Posterior vena cava (tissue), 2 donors: Measurements from ENCODE around the gene KIT. TPM values are rescaled to one million over a fixed set of nuclear protein-coding genes. Genes with fewer than 3 reads are reported as not detected.

Experiments used
- DNase-seq: peaks from one replicate; pipeline ENCODE4 v3.0.0-alpha.2; 2020; ENCODE audit warnings: low spot score
- intact Hi-C, 2 donors: fragments of 100-400 bp; cut with DNase I; formaldehyde crosslinking; loops; one replicate each; pipeline versions ENCODE4 v1.14.1 to v1.14.2; 2022 to 2023
- total RNA-seq, 2 donors: library from RNA; stranded (reverse); fragmentation: NEBNext Ultra II Directional; extraction: Animal tissue kit (Norgen Biotek cat#: 25700); gene quantifications; one replicate each; pipeline ENCODE4 v1.2.1, GENCODE V29; 2021
- donor health status: DM: yes; HTN: yes; CAD: no.
- donor health status: DM: yes; HTN: yes; CAD: no.

The KIT gene
- total RNA-seq, 2 donors from 2014 or later, result 9.5 to 13.1 TPM

DNA sequence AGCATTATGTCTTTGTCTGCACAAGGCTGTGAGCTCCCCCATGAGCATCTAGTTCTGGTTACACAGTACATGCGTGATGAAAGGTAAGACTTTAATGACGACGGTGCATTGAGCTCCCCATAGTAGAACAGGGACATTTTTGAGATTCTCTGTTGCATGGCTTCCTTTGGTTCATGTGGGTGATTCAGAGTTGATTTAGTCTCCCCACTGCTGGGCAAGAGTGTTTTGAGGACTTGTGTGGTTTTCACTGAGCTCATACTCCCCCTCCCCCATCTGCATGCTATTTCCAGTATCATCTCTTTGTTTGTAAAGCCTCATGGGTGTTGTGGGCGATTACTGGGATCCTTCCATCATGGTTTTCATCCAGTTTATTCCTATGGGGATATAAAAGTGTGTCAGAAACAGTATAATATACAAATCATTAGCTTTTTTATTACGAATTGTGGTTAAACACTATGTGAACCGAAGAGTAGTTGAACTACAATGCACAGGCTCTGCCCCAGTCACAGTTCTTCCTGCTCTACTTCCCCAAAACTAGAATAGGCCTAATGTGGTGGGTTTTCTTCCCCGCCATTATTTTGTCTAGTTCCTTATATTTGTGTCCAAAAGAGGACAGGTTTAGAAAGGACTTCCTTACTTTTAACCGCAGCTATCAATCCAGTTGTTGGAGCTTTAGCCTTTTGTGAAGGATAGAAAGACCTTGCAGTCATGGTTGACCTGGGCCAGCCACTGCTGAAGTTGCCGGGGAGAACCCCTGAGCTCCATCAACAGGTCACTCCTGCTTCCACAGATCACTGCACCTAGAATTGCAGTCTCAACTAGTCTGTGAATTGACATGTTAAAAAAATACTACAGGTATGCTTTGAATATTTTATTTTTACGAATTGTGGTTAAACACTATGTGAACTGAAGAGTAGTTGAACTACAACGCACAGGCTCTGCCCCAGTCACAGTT, 30.4 kb downstream of the KIT start:
- DNase-seq, result no peak
- intact Hi-C loops, result no loop called here

DNA sequence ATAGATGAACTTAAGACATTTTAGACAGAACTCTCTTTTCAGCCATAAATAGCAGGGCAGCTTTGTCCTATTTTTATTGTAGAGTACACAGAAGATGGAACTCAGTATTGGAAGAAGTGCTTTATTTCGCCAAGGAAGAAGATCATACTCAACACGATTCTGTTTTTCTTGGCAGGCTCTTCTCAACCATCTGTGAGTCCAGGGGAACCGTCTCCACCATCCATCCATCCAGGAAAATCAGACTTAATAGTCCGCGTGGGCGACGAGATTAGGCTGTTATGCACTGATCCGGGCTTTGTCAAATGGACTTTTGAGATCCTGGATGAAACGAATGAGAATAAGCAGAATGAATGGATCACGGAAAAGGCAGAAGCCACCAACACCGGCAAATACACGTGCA, 37.6 kb downstream of the KIT start:
- DNase-seq, result no peak
- intact Hi-C loops, result no loop called here

DNA sequence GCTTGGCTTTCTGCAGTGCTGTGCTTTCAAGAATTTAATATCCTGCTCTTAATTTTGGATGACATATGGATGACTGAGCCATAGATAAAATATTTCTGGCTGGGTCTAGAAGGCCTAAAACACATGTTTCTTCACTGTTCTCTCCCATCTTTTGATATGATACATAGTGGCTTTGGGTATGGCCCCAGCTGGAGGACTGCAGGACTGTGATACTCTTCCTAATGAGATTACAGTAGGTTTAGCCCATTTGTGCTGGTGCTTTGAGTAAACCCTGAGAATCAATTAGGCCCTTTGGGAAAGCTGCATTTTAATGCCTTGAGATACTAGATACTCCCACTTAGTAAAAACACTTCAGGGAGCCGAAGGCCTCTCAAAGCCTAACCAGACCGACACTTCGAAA, 38.0 kb downstream of the KIT start:
- intact Hi-C loops, result no loop called here
- DNase-seq, result no peak

DNA sequence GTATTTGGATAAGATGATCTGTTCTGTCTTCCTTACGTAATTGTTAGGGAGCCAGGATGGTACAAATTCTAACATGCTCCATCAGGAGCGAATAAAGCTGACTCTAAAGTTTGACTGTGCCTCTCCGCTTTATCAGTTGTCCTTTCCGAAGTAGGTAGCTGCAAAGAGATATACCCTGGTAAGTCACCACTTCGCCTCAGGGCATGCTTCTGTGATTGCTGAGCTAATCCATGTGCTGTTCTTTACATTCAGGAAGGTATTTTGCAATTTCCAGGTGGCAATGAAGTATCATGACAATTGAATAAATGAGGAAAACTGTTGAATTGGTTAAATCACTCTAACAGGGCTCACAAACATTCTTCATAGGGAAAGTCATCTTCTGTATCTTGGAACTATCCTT, 38.9 kb downstream of the KIT start:
- intact Hi-C loops, result no loop called here
- no peak for DNase-seq

DNA sequence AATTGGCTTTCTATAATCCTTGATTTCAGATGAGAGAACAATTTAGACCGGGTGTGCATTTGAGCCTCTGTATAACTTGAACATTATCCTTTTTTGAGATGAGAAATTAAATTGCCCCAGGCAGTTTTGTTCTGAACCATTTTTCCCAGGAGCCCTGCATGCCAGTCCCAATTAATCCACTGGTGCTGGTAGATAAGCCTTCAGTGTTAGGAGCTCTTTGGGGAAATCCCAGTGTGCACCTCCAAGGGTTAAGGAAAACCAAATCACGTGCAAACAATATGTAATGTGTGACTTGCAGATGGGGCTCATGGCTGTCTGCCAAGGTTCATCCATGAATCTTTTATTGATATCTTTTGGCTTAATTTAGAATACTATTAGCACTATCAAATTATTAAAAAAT, 43.2 kb downstream of the KIT start:
- intact Hi-C loops, result no loop called here
- no peak for DNase-seq

DNA sequence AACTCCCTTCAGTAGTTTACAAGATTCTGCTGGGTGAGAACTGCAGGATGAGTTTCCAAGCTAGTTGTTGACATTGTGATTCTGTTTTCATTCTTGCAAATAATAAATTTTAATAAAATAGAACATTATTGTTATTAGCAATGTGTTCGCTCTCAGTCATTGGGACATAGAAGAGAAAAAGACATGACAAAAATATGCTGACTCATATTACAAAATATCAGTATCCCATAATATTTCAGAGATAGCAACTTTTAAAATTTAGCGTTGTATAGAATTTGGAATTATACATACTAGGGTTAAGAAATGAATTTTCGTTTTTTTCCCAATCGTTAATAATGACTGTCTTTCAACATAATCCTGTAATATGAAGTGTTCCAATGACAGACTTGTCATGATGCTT, 45.4 kb downstream of the KIT start:
- DNase-seq, result no peak
- intact Hi-C loops, result no loop called here

DNA sequence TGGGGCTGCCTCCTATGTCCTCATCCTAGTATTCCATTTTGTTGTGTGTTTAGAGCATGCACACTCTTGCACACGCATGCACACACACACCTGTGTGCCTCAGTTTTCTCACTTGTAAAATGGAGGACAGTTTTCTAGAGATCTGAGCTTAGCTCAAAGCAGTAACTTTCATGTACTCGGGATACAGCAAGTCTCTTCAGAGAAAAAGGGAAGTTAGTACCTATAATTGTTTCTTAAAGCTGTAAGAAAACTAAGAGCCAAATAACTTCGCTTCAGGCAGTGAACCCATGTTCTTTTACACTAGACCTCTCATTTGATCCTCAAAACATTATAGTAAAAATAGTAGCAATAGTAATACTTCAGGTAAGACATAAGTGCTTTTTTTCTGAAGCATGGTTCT, 49.6 kb downstream of the KIT start:
- intact Hi-C loops, result no loop called here
- no peak for DNase-seq

DNA sequence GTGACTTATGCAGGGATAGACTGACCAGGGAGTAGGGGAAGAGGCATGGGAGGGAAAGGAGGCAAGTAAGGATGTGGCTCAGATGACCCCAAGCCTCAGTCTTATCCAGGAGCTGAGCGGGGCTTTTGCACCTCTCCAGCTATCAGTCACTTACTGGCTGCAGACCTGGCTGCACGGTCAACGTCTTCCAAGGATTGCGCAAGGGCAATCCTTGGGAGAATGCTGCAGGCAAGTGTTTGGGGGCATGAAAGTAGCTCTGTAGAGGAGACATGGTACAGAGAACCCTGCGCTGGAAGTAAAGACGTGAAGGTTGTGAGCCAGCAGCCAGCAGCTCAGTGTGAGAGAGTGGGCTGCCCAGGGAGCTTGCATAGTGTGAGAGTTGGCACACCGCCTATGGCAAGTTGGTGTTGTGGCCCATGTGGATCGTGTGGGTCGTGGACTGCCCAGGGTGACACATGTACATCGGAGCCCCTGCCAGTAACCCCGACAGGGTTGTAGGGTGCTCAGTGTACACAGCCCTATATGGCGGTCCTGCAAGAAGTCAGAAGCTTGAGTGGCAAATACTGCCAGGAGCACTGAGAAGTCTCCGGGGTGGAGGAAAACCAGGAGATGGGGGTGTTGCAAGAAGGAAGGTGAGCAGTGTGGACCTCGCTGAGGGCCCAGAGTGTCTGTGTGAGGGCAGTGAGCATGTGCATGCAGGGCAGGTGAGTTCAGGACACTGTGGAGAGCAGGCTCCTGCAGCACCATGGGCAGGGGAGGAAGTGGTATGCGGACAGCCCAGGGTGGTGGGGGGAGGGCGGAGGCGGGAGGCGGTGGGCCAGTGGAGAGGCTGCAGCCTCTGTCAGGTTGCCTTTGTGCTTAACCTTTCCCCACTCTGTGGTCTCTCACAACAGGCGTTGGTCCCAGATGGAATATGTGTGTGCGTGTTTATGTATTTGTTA, 50.9 kb downstream of the KIT start:
- no peak for DNase-seq
- intact Hi-C loops, result no loop called here

DNA sequence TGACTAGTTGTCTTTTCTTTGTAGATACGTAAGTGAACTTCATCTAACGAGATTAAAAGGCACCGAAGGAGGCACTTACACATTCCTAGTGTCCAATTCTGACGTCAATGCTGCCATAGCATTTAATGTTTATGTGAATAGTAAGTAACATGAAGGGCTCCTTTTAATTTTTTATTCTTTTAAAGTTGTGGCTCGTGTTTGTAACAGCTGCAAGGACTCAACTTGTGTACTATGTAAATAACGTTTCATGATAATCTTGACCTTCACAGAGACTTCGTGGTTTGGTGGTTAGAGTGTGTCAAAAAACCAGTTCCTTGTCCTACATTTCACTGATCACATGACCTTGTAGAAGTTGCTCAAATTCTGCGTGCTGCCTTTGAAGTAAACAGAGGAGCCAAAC, 51.6 kb downstream of the KIT start:
- no peak for DNase-seq
- intact Hi-C loops, result no loop called here

DNA sequence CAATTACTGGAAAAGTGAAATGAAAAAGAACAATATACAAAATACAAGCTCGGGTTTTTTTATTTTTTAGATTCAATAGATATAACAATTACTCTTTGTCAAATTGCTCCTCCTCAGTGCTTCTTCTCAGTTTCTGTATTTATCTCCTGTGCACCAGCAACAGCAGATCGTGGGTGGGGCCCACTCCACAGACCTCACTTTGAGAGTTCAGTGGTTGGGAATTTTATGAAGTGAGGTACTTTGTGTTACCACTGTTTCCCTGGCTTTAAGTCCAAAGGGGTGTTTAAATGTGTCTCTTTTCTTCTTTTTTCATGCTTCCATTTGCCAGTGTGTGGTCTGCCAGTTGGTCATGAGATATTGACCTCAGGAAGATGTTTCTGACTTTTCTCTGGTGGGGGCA, 54.4 kb downstream of the KIT start:
- no peak for DNase-seq
- intact Hi-C loops, result no loop called here

DNA sequence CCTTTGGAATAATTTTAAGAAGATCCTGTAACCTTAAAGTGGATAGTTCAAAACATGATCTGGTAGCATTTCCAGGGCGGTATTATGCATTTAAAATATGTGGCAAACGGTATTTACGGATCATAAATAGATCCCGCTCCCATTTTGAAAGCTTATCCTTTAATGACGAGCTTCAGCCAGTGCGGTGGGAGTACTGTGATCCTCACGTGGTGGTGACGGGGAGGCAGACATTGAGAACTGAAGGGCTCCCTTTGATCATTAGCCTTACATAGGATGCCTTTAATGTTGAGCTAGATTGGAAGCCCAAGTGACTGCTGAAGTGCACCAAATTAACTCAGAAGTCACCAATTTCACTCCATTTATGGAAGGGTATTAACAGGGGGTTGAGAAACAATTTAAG, 56.9 kb downstream of the KIT start:
- intact Hi-C loops, result no loop called here
- DNase-seq, result no peak

DNA sequence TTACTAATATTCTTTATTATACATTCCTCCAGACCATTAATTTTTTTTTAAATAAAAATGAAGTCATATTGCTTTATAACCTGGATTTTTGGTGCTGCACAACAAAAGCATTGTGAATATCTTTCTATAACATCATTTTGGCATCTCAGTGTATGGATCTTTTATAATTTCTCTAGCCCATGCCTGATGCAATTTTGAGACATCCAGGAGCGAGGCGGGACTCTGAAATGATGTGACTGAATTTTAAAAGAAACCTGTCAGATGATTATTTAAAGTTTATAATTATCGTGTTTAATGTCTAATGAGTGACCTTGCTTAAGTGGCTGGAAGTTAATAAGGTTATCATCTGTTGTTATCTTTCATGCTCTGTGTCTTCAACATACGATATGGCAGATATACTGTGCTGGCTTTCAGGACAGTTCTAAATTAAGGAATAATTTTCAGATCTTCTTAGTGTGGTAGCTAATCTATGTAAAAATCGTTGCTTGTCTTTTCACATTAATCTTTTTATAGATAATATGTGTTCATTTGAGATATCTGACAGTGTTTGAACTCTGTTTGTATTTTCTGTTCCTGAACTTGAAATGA, 58.8 kb downstream of the KIT start:
- DNase-seq, result no peak
- intact Hi-C loops, result no loop called here

DNA sequence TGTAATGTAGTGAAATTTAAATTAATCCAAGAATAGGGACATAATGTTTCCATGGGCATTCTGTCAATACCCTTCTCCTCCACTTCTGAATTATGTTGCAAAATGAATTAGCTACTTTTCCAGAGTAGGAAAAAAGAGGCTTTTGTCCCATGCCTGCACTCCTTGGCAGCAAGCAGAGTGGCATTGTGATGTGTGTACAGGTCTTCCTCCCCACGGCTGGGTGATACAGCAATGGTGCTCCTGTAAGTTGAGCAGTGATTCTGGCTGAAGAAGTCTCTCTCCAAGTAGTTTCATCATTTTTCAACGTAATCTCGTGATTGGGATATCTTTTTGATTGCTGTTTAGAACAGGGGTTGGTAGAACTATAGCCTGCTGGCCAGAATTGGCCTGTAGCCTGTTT, 59.9 kb downstream of the KIT start:
- intact Hi-C loops, result no loop called here
- no peak for DNase-seq

DNA sequence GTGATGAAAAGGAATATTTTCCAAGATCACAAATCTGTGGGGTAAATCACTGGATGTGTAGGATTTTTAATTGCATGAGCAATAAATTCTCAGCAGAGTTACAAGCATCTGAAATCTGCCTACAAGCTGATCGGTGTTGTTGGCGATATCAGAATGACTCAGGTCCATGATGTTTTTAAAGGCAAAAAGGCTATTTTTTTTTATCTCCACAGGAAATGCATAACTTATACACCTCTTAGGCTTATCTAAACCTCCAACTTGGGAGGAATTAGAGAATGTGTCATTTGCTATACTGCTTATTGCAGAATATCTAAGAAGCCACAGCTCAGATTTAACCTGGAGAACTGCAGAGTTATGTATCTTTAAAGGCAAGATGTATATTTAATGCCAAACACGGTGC, 61.6 kb downstream of the KIT start:
- intact Hi-C loops, result no loop called here
- no peak for DNase-seq

DNA sequence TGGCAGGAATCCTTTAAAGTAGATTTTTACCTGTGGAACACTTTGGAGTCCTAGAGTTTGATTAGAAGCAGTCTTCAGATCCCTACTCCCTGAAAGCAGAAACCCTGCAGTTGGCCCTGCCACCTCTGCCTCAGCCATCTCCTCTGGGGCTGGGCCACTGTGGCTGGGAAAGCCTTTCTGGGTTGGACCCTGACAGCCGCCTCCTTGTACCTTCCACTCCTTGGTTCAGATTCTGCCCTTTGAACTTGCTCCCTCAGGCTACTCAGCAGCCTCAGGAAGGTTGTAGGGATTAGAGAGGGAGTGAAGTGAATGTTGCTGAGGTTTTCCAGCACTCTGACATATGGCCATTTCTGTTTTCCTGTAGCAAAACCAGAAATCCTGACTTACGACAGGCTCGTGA, 65.5 kb downstream of the KIT start:
- no peak for DNase-seq
- intact Hi-C loops, result no loop called here

DNA sequence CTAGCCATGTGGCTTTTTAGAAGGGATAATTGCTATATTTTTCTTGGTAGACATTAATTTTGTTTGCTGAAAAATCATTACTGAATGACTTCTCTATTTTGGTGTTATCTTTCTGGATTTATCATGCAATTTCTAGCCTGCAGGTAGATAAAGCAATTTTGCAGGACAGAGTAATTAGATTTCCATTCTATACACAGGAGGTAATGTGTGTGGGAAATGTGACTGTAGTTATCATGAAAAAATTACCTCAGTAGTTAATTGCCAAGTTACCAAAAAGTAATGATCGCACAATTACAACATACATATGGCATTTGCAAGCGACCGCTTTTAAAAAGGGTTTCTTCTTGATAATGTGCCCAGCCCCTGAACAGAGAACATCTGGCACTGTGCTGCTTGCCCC, 66.1 kb downstream of the KIT start:
- DNase-seq, result no peak
- intact Hi-C loops, result no loop called here

DNA sequence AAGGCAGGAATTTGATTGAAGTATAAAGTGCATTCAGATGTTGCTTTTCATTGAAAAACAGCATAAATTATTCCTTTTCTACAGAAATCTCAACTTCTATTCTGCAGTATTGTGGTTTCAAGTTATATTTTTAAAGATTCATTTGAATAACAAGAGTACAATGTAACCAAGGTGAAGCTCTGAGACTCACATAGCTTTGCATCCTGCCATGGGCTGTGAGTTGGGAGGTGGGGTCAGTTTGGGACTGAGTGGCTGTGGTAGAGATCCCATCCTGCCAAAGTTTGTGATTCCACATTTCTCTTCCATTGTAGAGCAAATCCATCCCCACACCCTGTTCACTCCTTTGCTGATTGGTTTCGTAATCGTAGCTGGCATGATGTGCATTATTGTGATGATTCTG, 69.2 kb downstream of the KIT start:
- intact Hi-C loops, result no loop called here

DNA sequence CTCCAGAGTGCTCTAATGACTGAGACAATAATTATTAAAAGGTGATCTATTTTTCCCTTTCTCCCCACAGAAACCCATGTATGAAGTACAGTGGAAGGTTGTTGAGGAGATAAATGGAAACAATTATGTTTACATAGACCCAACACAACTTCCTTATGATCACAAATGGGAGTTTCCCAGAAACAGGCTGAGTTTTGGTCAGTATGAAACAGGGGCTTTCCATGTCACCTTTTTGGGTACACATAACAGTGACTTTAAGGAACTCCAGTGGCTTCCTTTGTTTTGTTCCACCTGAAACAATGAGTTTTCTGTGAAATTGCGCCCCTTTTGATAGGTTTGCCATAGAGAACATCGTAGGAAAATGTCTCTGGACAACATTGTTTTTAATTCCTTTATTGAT, 69.6 kb downstream of the KIT start:
- intact Hi-C loops, result no loop called here

More for the DNA sequence above, 69.2 kb downstream of the KIT start:
- no peak for DNase-seq

DNA sequence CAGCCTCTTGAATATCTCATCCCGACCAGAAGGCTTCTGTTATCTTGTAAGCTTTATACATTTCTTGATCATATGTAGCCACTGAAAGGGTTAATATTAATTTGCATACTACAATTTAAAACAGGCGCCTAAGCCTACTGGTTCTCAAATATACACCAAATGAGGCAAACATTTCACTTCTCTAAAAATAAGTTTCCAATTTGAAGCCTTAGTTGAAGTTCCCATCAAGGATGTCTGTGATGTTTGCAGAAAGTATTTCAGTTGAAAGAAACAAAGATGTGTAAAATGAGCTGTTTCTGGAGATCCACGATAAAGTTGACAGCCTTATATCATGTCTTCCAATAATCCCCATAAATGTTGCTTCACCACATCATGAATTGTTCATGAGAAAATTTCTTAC, 70.6 kb downstream of the KIT start:
- no peak for DNase-seq
- intact Hi-C loops, result no loop called here

More for the DNA sequence above, 69.6 kb downstream of the KIT start:
- DNase-seq, result no peak

DNA sequence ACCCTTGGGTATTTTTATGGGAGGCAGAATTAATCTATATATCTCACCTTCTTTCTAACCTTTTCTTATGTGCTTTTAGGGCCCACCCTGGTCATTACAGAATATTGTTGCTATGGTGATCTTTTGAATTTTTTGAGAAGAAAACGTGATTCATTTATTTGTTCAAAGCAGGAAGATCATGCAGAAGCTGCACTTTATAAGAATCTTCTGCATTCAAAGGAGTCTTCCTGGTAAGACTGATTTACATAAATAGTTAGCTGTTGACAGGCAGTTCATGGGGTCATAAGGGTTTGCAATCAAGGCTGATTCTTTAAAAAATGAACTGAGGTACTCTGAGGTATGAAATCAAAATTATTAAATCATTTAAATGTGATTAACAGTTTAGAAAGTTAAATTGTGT, 71.5 kb downstream of the KIT start:
- intact Hi-C loops, result no loop called here

More for the DNA sequence above, 71.5 kb downstream of the KIT start:
- no peak for DNase-seq
